HL-60 (cell line): Measurements from ENCODE around the gene HEXIM1.

Source experiments
- DNase-seq, 2 experiments: peaks; one replicate each; pipeline ENCODE4 v3.0.0-alpha.2; 2010 to 2020; ENCODE audit warnings: low read depth in 1 of 2, low spot score in 1 of 2
- H3K27ac ChIP-seq: fragments of 250-450 bp; sonication (Bioruptor Pico); replicated peaks from 2 replicates; pipeline ENCODE4 v1.5.1; 2020; ENCODE audit warnings: mild to moderate bottlenecking, moderate library complexity
- H3K27me3 ChIP-seq: fragments of 250-450 bp; sonication (Bioruptor Pico); 2 replicates; pipeline ENCODE4 v1.5.1; 2021; ENCODE audit warnings: mild to moderate bottlenecking, moderate library complexity; ENCODE audit not compliant: insufficient read depth, poor library complexity, severe bottlenecking
- H3K4me3 ChIP-seq: replicated peaks from 2 replicates; pipeline ENCODE4 v1.5.1; 2011; ENCODE audit warnings: mild to moderate bottlenecking, control low read depth, low read length; ENCODE audit not compliant: insufficient read depth
- GABPA ChIP-seq: IDR thresholded peaks from 2 replicates; pipeline ENCODE4 v1.6.1; 2012; ENCODE audit warnings: low read depth
- POLR2AphosphoS5 ChIP-seq: IDR thresholded peaks from 2 replicates; pipeline ENCODE4 v1.6.1; 2012; ENCODE audit warnings: low read depth
- SPI1 ChIP-seq: IDR thresholded peaks from 2 replicates; pipeline ENCODE4 v1.6.1; 2012; ENCODE audit warnings: low read depth, mild to moderate bottlenecking, borderline replicate concordance
- TF ChIP-seq, protein P1 (sequence below): IDR thresholded peaks from one replicate; pipeline ENCODE4 v1.5.1; 2011; ENCODE audit warnings: low read length, control low read depth, inconsistent platforms; ENCODE audit not compliant: insufficient read depth
- TF ChIP-seq, protein P2 (sequence below): IDR thresholded peaks from 2 replicates; pipeline ENCODE4 v1.6.1; 2012; ENCODE audit warnings: low read depth; ENCODE audit not compliant: insufficient replicate concordance

The HEXIM1 gene

DNA sequence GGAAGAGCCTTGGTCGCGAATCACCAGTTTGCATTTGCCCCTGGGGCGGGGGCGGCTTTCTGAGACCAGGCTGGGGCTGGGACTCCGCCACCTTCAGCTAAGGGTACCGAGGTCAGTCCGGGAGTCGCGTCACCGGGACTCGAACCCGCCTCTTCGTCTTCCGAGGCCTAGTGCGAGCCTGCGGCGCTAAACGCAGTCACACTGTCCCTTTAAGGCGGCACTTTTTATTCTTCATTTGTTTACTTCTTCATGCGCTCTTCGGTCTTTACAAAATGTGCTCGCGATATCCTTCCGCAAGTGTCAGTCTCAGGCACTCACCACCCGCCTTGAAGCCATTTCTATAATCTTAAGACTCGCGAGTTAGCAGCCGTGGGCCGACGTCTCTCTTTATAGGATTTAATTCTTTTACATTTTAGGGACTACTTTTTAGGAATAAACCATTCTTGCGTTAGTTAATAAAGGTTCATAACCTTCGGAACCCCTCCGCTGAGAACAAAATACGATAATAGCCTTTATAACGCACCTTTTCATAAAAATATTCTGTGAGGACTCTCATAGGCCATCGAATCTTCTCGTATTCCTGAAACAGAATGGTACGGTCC lies 593 bp upstream of the HEXIM1 start:
- peak; percentile 88 to 95 for DNase-seq
- TF ChIP-seq GABPA (no peak), SPI1 (no peak), POLR2AphosphoS5 (no peak)
- TF ChIP-seq, protein P1, sequence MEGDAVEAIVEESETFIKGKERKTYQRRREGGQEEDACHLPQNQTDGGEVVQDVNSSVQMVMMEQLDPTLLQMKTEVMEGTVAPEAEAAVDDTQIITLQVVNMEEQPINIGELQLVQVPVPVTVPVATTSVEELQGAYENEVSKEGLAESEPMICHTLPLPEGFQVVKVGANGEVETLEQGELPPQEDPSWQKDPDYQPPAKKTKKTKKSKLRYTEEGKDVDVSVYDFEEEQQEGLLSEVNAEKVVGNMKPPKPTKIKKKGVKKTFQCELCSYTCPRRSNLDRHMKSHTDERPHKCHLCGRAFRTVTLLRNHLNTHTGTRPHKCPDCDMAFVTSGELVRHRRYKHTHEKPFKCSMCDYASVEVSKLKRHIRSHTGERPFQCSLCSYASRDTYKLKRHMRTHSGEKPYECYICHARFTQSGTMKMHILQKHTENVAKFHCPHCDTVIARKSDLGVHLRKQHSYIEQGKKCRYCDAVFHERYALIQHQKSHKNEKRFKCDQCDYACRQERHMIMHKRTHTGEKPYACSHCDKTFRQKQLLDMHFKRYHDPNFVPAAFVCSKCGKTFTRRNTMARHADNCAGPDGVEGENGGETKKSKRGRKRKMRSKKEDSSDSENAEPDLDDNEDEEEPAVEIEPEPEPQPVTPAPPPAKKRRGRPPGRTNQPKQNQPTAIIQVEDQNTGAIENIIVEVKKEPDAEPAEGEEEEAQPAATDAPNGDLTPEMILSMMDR, result no peak
- TF ChIP-seq, protein P2, sequence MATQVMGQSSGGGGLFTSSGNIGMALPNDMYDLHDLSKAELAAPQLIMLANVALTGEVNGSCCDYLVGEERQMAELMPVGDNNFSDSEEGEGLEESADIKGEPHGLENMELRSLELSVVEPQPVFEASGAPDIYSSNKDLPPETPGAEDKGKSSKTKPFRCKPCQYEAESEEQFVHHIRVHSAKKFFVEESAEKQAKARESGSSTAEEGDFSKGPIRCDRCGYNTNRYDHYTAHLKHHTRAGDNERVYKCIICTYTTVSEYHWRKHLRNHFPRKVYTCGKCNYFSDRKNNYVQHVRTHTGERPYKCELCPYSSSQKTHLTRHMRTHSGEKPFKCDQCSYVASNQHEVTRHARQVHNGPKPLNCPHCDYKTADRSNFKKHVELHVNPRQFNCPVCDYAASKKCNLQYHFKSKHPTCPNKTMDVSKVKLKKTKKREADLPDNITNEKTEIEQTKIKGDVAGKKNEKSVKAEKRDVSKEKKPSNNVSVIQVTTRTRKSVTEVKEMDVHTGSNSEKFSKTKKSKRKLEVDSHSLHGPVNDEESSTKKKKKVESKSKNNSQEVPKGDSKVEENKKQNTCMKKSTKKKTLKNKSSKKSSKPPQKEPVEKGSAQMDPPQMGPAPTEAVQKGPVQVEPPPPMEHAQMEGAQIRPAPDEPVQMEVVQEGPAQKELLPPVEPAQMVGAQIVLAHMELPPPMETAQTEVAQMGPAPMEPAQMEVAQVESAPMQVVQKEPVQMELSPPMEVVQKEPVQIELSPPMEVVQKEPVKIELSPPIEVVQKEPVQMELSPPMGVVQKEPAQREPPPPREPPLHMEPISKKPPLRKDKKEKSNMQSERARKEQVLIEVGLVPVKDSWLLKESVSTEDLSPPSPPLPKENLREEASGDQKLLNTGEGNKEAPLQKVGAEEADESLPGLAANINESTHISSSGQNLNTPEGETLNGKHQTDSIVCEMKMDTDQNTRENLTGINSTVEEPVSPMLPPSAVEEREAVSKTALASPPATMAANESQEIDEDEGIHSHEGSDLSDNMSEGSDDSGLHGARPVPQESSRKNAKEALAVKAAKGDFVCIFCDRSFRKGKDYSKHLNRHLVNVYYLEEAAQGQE, result no peak
- Histone ChIP-seq H3K27me3 (no peaks in the 10 kb centered on the region), H3K27ac (peak overlapping the region; percentile 100), H3K4me3 (peak overlapping the region; percentile 46)

DNA sequence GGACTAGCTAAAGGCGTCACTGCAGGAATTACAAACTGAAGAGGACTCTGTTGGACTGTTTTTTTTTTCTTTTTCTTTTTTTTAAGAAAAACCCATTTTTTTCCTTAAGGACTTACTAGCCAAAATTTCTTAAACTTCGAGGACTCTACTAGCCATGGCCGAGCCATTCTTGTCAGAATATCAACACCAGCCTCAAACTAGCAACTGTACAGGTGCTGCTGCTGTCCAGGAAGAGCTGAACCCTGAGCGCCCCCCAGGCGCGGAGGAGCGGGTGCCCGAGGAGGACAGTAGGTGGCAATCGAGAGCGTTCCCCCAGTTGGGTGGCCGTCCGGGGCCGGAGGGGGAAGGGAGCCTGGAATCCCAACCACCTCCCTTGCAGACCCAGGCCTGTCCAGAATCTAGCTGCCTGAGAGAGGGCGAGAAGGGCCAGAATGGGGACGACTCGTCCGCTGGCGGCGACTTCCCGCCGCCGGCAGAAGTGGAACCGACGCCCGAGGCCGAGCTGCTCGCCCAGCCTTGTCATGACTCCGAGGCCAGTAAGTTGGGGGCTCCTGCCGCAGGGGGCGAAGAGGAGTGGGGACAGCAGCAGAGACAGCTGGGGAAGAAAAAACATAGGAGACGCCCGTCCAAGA lies 878 bp downstream of the HEXIM1 start:
- TF ChIP-seq, protein P1, result peak; percentile 80
- no peak for TF ChIP-seq SPI1
- H3K27ac ChIP-seq, result peak overlapping the region; percentile 69
- H3K4me3 ChIP-seq, result peak overlapping the region; percentile 71
- H3K27me3 ChIP-seq, result no peaks in the 10 kb centered on the region
- DNase-seq, result peak in 1 of 2 experiments; percentile 79

DNA sequence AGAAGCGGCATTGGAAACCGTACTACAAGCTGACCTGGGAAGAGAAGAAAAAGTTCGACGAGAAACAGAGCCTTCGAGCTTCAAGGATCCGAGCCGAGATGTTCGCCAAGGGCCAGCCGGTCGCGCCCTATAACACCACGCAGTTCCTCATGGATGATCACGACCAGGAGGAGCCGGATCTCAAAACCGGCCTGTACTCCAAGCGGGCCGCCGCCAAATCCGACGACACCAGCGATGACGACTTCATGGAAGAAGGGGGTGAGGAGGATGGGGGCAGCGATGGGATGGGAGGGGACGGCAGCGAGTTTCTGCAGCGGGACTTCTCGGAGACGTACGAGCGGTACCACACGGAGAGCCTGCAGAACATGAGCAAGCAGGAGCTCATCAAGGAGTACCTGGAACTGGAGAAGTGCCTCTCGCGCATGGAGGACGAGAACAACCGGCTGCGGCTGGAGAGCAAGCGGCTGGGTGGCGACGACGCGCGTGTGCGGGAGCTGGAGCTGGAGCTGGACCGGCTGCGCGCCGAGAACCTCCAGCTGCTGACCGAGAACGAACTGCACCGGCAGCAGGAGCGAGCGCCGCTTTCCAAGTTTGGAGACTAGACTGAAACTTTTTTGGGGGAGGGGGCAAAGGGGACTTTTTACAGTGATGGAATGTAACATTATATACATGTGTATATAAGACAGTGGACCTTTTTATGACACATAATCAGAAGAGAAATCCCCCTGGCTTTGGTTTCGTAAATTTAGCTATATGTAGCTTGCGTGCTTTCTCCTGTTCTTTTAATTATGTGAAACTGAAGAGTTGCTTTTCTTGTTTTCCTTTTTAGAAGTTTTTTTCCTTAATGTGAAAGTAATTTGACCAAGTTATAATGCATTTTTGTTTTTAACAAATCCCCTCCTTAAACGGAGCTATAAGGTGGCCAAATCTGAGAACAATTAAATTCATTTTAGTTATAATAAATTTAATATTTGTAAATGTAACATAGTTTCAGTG lies 1.7 kb downstream of the HEXIM1 start:
- Histone ChIP-seq H3K27me3 (no peaks in the 10 kb centered on the region), H3K27ac (peak overlapping the region; percentile 69), H3K4me3 (peak overlapping the region; percentile 71)
- peak in 1 of 2 experiments; percentile 64 for DNase-seq
- TF ChIP-seq, protein P2, result no peak
- TF ChIP-seq SPI1 (peak; percentile 61; the same call in 1 of the 2 replicates), GABPA (no peak), POLR2AphosphoS5 (peak; percentile 62)
- TF ChIP-seq, protein P1, result no peak
